HUES64 (cell line): ENCODE measurements around the gene TUBA4B. TPM values are rescaled to one million over a fixed set of nuclear protein-coding genes. Genes with fewer than 3 reads are reported as not detected.

ENCODE experiments used
- H3K27ac ChIP-seq: 2 replicates; pipeline ENCODE4 v1.7.0; 2013; ENCODE audit warnings: low read depth, low read length, inconsistent platforms
- H3K27me3 ChIP-seq: 2 replicates; pipeline ENCODE4 v1.6.1; 2013; ENCODE audit warnings: mild to moderate bottlenecking, low read length; ENCODE audit not compliant: insufficient read depth
- H3K36me3 ChIP-seq: 2 replicates; pipeline ENCODE4 v1.6.1; 2013; ENCODE audit warnings: mild to moderate bottlenecking, low read length; ENCODE audit not compliant: insufficient read depth
- H3K4me1 ChIP-seq: 2 replicates; pipeline ENCODE4 v1.6.1; 2013; ENCODE audit warnings: mild to moderate bottlenecking, low read length, moderate library complexity; ENCODE audit not compliant: insufficient read depth
- H3K4me3 ChIP-seq: 2 replicates; pipeline ENCODE4 v1.5.1; 2013; ENCODE audit warnings: mild to moderate bottlenecking, low read length, moderate library complexity
- H3K9ac ChIP-seq: 2 replicates; pipeline ENCODE4 v1.6.1; 2013; ENCODE audit warnings: mild to moderate bottlenecking, low read depth, low read length
- H3K9me3 ChIP-seq: 2 replicates; pipeline ENCODE4 v1.6.1; 2013; ENCODE audit warnings: low read depth, low read length; ENCODE audit not compliant: insufficient read depth
- WGBS: fragments of 150-250, 120-280 bp; methylation state at CpG from one replicate; pipeline ENCODE4 v1.1.7; 2013; ENCODE audit warnings: missing lambda C conversion rate; 5-methylcytosine and 5-hydroxymethylcytosine counted together
- polyA plus RNA-seq, 2 experiments: library from polyadenylated mRNA; stranded (reverse); fragments of 50-300 nt; gene quantifications; one replicate each; pipeline ENCODE4 v1.2.3, GENCODE V29; 2013

The TUBA4B gene
- not detected for polyA plus RNA-seq (2013, experiment 1 of 2)
- polyA plus RNA-seq (2013, experiment 2 of 2): 0.19 TPM

DNA sequence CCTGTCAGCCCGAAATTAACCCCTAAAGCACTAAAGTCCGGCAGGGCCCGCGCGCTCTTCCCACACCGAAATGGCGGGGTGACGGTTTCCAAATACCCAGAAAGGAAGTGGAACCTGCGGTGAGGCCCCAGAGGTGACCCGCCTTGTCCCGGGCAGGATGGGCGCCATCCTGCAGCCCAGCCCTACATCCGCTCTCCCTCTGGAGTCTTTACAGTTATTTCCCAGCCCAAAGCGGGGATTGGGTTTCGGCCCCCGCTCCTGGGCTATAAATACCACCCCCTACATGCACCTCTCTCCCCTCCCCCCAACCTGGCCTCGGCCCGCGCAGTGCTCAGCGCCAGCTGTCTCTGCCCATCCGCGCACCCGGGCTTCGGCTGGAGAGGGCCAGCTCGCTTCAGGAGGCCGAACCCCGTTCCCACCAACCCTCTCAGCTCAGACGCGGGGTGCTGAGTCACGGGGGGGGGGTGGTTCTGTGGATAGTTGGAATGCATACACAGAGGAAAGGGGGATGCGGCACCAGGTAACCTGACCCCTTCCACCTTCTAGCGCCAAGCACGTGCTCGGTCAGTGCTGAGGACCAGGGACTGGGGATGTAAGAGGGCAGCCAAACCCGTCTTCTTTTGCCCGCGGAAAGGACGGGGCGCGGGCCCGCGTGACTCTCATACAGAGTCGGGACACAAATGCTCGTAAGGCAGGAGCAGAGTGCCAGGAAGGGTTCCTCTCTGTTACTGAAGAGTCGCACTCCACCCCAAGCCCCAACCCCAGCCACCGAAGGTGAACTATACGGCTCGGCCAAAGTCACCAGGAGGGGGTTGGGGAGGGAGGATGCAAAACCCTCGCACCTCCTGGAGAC, at the start of gene TUBA4B:
Gene TUBA4B, plus strand, starts transcription at position 344 of the 853 bp plus-strand sequence. Its CDS starts 165 bp downstream, at position 509.
- no peak within 1 kb of the TSS for H3K27ac ChIP-seq
- peak within 1 kb of the TSS; percentile 45 for H3K9ac ChIP-seq
- H3K36me3 ChIP-seq: peaks cover 14% of the 10 kb centered on the region; the same call in 1 of the 2 replicates
- peak within 1 kb of the TSS; percentile 56 for H3K4me3 ChIP-seq
- peaks cover 59% of the 10 kb centered on the region for H3K27me3 ChIP-seq
- WGBS: 2% methylated on average over 46 of the region's 49 CpGs
- H3K9me3 ChIP-seq: no peaks in the 10 kb centered on the region
- peaks cover 9% of the 10 kb centered on the region; the same call in 1 of the 2 replicates for H3K4me1 ChIP-seq

DNA sequence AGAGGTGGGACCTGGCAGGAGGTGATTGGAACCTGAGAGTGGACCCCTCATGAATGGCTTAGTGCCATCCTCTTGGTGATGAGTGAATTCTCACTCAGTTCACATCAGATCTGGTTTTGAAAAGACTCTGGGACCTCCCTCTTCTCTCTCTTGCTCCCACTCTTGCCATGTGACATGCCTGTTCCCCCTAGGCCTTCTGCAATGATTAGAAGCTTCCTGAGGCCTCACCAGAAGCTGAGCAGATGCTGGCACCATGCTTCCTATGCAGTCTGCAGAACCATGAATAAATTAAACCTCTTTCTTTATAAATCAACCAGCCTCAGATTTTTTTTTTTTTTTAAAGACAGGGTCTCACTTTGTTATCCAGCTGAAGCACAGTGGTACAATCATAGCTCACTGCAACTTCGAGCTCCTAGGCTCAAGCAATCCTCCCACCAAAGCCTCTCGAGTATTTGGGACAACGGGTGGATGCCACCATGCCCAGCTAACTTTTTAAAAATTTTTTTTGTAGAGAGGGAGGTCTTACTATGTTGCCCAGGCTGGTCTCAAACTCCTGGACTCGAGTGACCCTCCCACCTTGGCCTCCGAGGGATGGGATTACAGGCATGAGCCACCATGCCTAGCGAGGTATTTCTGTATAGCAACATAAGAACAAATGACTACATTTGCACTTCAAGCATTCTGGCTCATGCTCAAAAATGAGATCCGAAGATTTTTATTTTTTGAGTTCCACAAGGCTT, 48.4 kb upstream of the TUBA4B start:
- WGBS: 94% methylated on average over 7 of the region's 7 CpGs
- 0 out of 2 replicates have a peak, but pooled peaks cover 3% of the 10 kb centered on the region for H3K4me1 ChIP-seq
- no peak overlapping the region for H3K9ac ChIP-seq
- H3K36me3 ChIP-seq: peaks cover 16% of the 10 kb centered on the region
- H3K27me3 ChIP-seq: no peaks in the 10 kb centered on the region
- no peaks in the 10 kb centered on the region for H3K9me3 ChIP-seq
- no peak overlapping the region for H3K27ac ChIP-seq
- no peak overlapping the region for H3K4me3 ChIP-seq

GRCh38 chr2:219205165-219205538, 47.9 kb upstream of the TUBA4B start:
- no peak overlapping the region for H3K4me3 ChIP-seq
- H3K36me3 ChIP-seq: peaks cover 22% of the 10 kb centered on the region
- no peaks in the 10 kb centered on the region for H3K27me3 ChIP-seq
- WGBS: 91% methylated on average over 4 of the region's 5 CpGs
- H3K27ac ChIP-seq: no peak overlapping the region
- H3K9me3 ChIP-seq: no peaks in the 10 kb centered on the region
- 0 out of 2 replicates have a peak, but pooled peaks cover 3% of the 10 kb centered on the region for H3K4me1 ChIP-seq
- H3K9ac ChIP-seq: no peak overlapping the region

- Histone ChIP-seq H3K27me3 (no peaks in the 10 kb centered on the region), H3K27ac (no peak overlapping the region), H3K4me3 (peak overlapping the region; percentile 69), H3K9me3 (no peaks in the 10 kb centered on the region), H3K36me3 (peaks cover 29% of the 10 kb centered on the region), H3K9ac (peak overlapping the region; percentile 63), H3K4me1 (0 out of 2 replicates have a peak, but pooled peaks cover 3% of the 10 kb centered on the region)
- WGBS: 28% methylated on average over 7 of the region's 7 CpGs
Measured at GRCh38 chr2:219205981-219206327, 47.1 kb upstream of the TUBA4B start.

DNA sequence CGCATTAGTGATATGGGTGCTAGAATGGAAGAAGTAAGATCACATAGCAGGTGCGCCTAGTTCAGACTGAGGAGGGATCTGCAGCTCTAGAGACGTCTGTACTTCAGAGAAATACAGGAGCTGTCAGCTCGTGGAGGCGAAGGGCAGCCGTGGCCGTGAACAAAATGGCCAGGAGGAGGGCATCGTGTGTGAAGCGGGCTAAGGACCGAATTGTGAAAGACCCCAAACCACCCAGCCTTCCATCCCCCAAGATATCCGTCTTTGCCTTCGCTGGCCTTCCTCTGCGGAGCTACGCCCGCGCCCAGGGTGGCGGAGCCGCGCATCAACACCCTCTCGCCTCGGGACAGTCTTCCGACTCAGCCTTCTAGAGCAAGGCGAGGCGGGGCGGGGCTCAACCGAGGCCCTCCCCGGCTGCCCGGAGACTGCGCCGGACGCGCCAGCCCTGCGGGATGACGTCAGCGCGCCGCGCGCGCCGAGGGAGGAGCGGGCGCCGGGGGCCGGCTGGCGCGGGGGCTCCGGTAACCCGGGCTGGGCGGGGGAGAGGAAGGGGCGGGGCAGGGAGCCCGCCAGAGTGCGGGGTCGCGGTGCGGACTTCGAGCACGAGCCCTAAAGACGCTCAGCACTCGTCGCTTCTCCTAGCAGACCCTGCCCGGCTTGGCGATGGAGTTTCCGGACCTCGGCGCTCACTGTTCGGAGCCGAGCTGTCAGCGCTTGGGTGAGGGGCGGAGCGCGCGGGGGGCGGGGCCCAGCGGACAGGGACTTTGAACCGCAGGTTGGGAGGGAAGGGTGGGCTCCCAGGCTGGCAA, 46.5 kb upstream of the TUBA4B start, which contains the start of gene ZFAND2B:
Gene ZFAND2B, plus strand, starts transcription at position 455 of the 806 bp plus-strand sequence. Its CDS starts 206 bp downstream, at position 661.
- no peaks in the 10 kb centered on the region for H3K27me3 ChIP-seq

GRCh38 chr2:219207134-219207883, 45.7 kb upstream of the TUBA4B start:
- Histone ChIP-seq H3K27ac (peak overlapping the region; percentile 86; the same call in 1 of the 2 replicates), H3K4me3 (peak overlapping the region; percentile 69), H3K9me3 (no peaks in the 10 kb centered on the region), H3K27me3 (no peaks in the 10 kb centered on the region), H3K9ac (peak overlapping the region; percentile 44), H3K4me1 (0 out of 2 replicates have a peak, but pooled peaks cover 3% of the 10 kb centered on the region), H3K36me3 (peaks cover 35% of the 10 kb centered on the region)
- 30% methylated on average over 22 of the region's 22 CpGs for WGBS

More for the DNA sequence above, 46.5 kb upstream of the TUBA4B start, which contains the start of gene ZFAND2B:
- Histone ChIP-seq H3K36me3 (peaks cover 33% of the 10 kb centered on the region), H3K27ac (peak within 1 kb of the TSS; percentile 86; the same call in 1 of the 2 replicates), H3K9ac (peak within 1 kb of the TSS; percentile 63), H3K4me3 (peak within 1 kb of the TSS; percentile 69), H3K4me1 (0 out of 2 replicates have a peak, but pooled peaks cover 3% of the 10 kb centered on the region), H3K9me3 (no peaks in the 10 kb centered on the region)
- 2% methylated on average over 76 of the region's 76 CpGs for WGBS

- Histone ChIP-seq H3K27me3 (no peaks in the 10 kb centered on the region), H3K4me1 (0 out of 2 replicates have a peak, but pooled peaks cover 3% of the 10 kb centered on the region), H3K9me3 (no peaks in the 10 kb centered on the region), H3K9ac (no peak overlapping the region), H3K27ac (no peak overlapping the region), H3K4me3 (no peak overlapping the region), H3K36me3 (peaks cover 43% of the 10 kb centered on the region)
- WGBS: 92% methylated on average over 17 of the region's 17 CpGs
Measured at GRCh38 chr2:219207884-219208740, 44.9 kb upstream of the TUBA4B start.

GRCh38 chr2:219209236-219210195, 43.5 kb upstream of the TUBA4B start:
- 95% methylated on average over 17 of the region's 18 CpGs for WGBS
- Histone ChIP-seq H3K9ac (no peak overlapping the region), H3K27ac (no peak overlapping the region), H3K9me3 (no peaks in the 10 kb centered on the region), H3K4me1 (0 out of 2 replicates have a peak, but pooled peaks cover 3% of the 10 kb centered on the region), H3K4me3 (no peak overlapping the region), H3K36me3 (peaks cover 57% of the 10 kb centered on the region), H3K27me3 (no peaks in the 10 kb centered on the region)
